ENCODE measurements around the gene GABRG3. TPM values are rescaled to one million over a fixed set of nuclear protein-coding genes. Genes with fewer than 3 reads are reported as not detected.

Gene GABRG3
- polyA plus RNA-seq, 1 experiment = not detected

DNA sequence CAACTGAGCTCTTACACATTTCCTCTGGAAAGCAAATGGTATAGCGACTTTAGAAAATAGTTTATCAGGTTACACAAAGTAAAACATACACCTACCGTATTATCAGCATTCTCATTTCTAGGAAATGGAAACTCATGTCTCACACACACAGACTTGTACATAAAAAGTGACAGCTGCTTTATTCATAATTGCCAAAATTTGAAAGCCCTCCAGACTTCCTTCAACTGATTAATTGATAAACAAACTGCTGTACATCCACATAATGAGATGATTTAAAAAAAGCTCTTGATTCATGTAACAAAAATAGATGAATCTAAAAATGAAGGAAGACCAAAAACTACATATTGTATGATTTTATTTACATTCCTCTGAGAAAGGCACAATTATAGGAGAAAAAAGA is 425.5 kb downstream of the GABRG3 start:
- Histone ChIP-seq H3K4me3 (ENCODE audit: low read depth, low read length) (no peak overlapping the region), H3K27ac (ENCODE audit: low read depth, low read length) (no peak overlapping the region), H3K9me3 (ENCODE audit: control insufficient read depth, insufficient read depth, low read length) (no peaks in the 10 kb centered on the region), H3K27me3 (ENCODE audit: control insufficient read depth, insufficient read depth, low read length) (no peaks in the 10 kb centered on the region)
- CTCF ChIA-PET = no interaction called here
- POLR2A ChIA-PET = no interaction called here
- DNase-seq (ENCODE audit: low read depth, low spot score) = no peak
- TF ChIP-seq, protein P1, sequence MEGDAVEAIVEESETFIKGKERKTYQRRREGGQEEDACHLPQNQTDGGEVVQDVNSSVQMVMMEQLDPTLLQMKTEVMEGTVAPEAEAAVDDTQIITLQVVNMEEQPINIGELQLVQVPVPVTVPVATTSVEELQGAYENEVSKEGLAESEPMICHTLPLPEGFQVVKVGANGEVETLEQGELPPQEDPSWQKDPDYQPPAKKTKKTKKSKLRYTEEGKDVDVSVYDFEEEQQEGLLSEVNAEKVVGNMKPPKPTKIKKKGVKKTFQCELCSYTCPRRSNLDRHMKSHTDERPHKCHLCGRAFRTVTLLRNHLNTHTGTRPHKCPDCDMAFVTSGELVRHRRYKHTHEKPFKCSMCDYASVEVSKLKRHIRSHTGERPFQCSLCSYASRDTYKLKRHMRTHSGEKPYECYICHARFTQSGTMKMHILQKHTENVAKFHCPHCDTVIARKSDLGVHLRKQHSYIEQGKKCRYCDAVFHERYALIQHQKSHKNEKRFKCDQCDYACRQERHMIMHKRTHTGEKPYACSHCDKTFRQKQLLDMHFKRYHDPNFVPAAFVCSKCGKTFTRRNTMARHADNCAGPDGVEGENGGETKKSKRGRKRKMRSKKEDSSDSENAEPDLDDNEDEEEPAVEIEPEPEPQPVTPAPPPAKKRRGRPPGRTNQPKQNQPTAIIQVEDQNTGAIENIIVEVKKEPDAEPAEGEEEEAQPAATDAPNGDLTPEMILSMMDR (IDR thresholded peaks at IDR 0.05; ENCODE audit: low read depth, low read length) = no peak

DNA sequence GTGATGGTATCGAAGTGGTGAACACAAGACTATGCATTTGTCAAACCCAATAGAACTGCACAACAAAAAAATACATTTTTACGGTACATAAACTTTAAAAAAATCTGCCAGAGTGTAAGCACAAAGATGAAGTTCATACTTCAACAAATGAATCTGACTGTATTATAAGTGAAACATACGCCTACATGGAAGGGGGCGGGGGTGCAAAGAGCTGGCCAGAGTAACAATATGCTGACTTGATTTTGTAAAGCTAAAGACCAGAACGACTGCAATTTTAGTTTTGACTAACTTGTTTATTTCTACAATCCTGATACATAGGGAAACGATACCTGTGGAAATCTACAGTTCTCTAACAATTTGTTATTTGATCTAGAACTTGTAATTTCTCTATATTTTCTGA is 426.0 kb downstream of the GABRG3 start:
- ChIA-PET CTCF (no interaction called here), POLR2A (no interaction called here)
- Histone ChIP-seq H3K4me3 (ENCODE audit: low read depth, low read length) (no peak overlapping the region), H3K27me3 (ENCODE audit: control insufficient read depth, insufficient read depth, low read length) (no peaks in the 10 kb centered on the region), H3K27ac (ENCODE audit: low read depth, low read length) (no peak overlapping the region), H3K9me3 (ENCODE audit: control insufficient read depth, insufficient read depth, low read length) (no peaks in the 10 kb centered on the region)
- TF ChIP-seq, protein P1 (IDR thresholded peaks at IDR 0.05; ENCODE audit: low read depth, low read length) = no peak
- DNase-seq (ENCODE audit: low read depth, low spot score) = no peak

DNA sequence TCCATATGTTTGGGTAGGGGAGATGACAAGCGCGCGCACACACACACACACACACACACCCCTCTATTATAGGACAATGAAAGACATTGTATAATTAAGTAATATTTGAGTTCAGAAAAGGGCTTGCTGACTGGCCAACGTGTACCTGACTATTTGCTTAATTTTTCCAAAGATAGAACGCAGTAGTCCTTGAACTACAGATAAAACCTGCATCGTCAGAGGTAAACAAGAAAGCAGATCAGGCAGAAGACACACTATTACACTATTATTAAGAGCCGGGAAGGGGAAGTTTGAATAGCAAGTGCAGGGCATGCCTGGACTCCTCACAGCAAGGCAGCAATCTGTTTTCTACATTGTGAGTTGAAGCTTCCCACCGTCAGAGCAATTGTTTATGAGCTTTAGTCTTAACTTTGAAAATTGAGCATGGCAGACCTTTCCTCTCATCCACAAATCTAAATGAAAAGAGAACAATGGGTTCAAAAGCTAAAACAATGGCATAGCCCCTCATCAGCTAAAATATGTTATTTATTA is 427.7 kb downstream of the GABRG3 start:
- no peak overlapping the region for H3K4me3 ChIP-seq (ENCODE audit: low read depth, low read length)
- no peak overlapping the region for H3K27ac ChIP-seq (ENCODE audit: low read depth, low read length)
- DNase-seq (ENCODE audit: low read depth, low spot score) = no peak
- H3K27me3 ChIP-seq (ENCODE audit: control insufficient read depth, insufficient read depth, low read length) = no peaks in the 10 kb centered on the region
- POLR2A ChIA-PET = no interaction called here
- TF ChIP-seq, protein P1 (IDR thresholded peaks at IDR 0.05; ENCODE audit: low read depth, low read length) = no peak
- CTCF ChIA-PET = interaction anchor here (0.7 kb wide), 1 partner anchor 640 kb away, joined by 3 read pairs; no protein-coding TSS in a partner anchor
- H3K9me3 ChIP-seq (ENCODE audit: control insufficient read depth, insufficient read depth, low read length) = no peaks in the 10 kb centered on the region

DNA sequence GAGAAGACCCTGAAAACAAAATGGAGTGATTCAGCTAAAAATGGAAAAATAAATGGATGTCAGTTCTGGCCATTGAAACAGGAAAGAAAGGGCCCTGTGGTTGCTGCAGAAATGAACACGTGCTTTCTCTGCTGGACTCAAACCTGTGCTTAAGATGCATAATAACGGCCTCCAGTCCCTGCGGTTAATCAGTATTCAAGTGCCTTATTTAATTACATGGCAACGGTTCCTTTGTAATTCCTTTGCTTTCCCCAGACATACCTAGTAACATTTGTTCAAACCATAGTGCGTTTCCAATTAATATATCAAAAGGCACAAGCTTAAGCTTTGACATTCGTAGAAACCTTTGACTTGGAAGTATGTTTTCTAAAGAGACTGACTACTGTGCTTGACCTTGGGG is 428.3 kb downstream of the GABRG3 start:
- Histone ChIP-seq H3K4me3 (ENCODE audit: low read depth, low read length) (no peak overlapping the region), H3K27ac (ENCODE audit: low read depth, low read length) (no peak overlapping the region), H3K9me3 (ENCODE audit: control insufficient read depth, insufficient read depth, low read length) (no peaks in the 10 kb centered on the region; the same call in 1 of the 2 replicates), H3K27me3 (ENCODE audit: control insufficient read depth, insufficient read depth, low read length) (no peaks in the 10 kb centered on the region)
- TF ChIP-seq, protein P1 (IDR thresholded peaks at IDR 0.05; ENCODE audit: low read depth, low read length) = no peak
- no peak for DNase-seq (ENCODE audit: low read depth, low spot score)
- ChIA-PET CTCF (no interaction called here), POLR2A (no interaction called here)

- DNase-seq (ENCODE audit: low read depth, low spot score) = no peak
- H3K4me3 ChIP-seq (ENCODE audit: low read depth, low read length) = no peak overlapping the region
- H3K9me3 ChIP-seq (ENCODE audit: control insufficient read depth, insufficient read depth, low read length) = no peaks in the 10 kb centered on the region; the same call in none of the 2 replicates
- no peak overlapping the region for H3K27ac ChIP-seq (ENCODE audit: low read depth, low read length)
- TF ChIP-seq, protein P1 (IDR thresholded peaks at IDR 0.05; ENCODE audit: low read depth, low read length) = no peak
- no peaks in the 10 kb centered on the region for H3K27me3 ChIP-seq (ENCODE audit: control insufficient read depth, insufficient read depth, low read length)
- ChIA-PET CTCF (no interaction called here), POLR2A (no interaction called here)
Measured at GRCh38 chr15:27401471-27401870, 430.5 kb downstream of the GABRG3 start.

Measured in AG04450 (cell line).